HepG2 (cell line): ENCODE results near the gene KDM3B. TPM values are rescaled to one million over a fixed set of nuclear protein-coding genes. Genes with fewer than 3 reads are reported as not detected.

Source experiments
- ATAC-seq: fragments of 200-7000 bp; cut with Tn5 transposase; 3 replicates; pipeline ENCODE4 v1.9.1; 2020; ENCODE audit warnings: mild to moderate bottlenecking, moderate library complexity
- BruUV-seq: library from RNA; stranded (reverse); fragments of 400-500 nt; replicated peaks from 2 replicates; lab custom pipeline; 2021; lab: Mats Ljungman, UMichigan
- CTCF ChIA-PET: fragments of 300-600 bp; formaldehyde crosslinking; extraction: SDS; loops from one replicate; lab custom pipeline; 2021; ENCODE audit warnings: low total read pairs, inconsistent platforms, low intra/inter-chr PET ratio; lab: Yijun Ruan, JAX
- POLR2A ChIA-PET: fragments of 350-600 bp; sonication (Branson Sonifier 250); formaldehyde crosslinking; loops from one replicate; lab custom pipeline; 2020; ENCODE audit warnings: antibody characterized with exemption, inconsistent platforms; lab: Yijun Ruan, JAX
- DNase-seq: peaks from one replicate; pipeline ENCODE4 v3.0.0-alpha.2; 2015; ENCODE audit warnings: low spot score
- FAIRE-seq: peaks from 3 replicates; lab custom pipeline; 2011; peaks lifted over from hg19 to GRCh38; lab: Jason Lieb, UNC
- H2AFZ ChIP-seq: one replicate; pipeline ENCODE4 v1.6.1; 2011; ENCODE audit warnings: low read length, inconsistent platforms
- H3K27ac ChIP-seq: fragments of 300-600 bp; 3 replicates; pipeline ENCODE4 v1.8.0; 2011; ENCODE audit warnings: mixed run types, mild to moderate bottlenecking, mixed read lengths, low read length, inconsistent platforms; ENCODE audit not compliant: insufficient read depth; ENCODE audit errors: extremely low read length
- H3K27me3 ChIP-seq, 2 experiments: fragments of 200-600 bp in 1 of 2; 2 replicates in 1 of 2; 3 replicates in 1 of 2; pipeline versions ENCODE4 v1.6.0 to v1.8.0; 2011; ENCODE audit warnings: low read length in 2 of 2, mild to moderate bottlenecking in 2 of 2, moderate library complexity in 2 of 2, inconsistent platforms in 1 of 2; ENCODE audit not compliant: insufficient read depth in 2 of 2, control insufficient read depth in 1 of 2
- H3K36me3 ChIP-seq, 2 experiments: fragments of 200-600 bp in 1 of 2; replicated peaks in 1 of 2; 2 replicates in 1 of 2; 3 replicates in 1 of 2; pipeline versions ENCODE4 v1.5.1 to v1.8.0; 2011; ENCODE audit warnings: low read length in 2 of 2, inconsistent platforms in 1 of 2; ENCODE audit not compliant: insufficient read depth in 2 of 2, control insufficient read depth in 1 of 2
- H3K4me1 ChIP-seq: 2 replicates; pipeline ENCODE4 v1.5.1; 2012; ENCODE audit warnings: low read length, inconsistent platforms; ENCODE audit not compliant: insufficient read depth
- H3K4me2 ChIP-seq: 2 replicates; pipeline ENCODE4 v1.6.0; 2011; ENCODE audit warnings: low read depth, low read length, inconsistent platforms
- H3K4me3 ChIP-seq, 3 experiments: fragments of 200-600 bp in 1 of 3; sonication (generic), shearing (Covaris generic) in 1 of 3; replicated peaks in 1 of 3; 2 replicates each; pipeline ENCODE4 v1.5.1; 2011 to 2016; ENCODE audit warnings: low read length in 3 of 3, inconsistent platforms in 2 of 3, low read depth in 2 of 3, mild to moderate bottlenecking in 2 of 3, control low read depth in 1 of 3, mixed read lengths in 1 of 3; ENCODE audit not compliant: insufficient read depth in 1 of 3
- H3K79me2 ChIP-seq: one replicate; pipeline ENCODE4 v1.6.1; 2011; ENCODE audit warnings: low read length, inconsistent platforms; ENCODE audit not compliant: insufficient read depth
- H3K9ac ChIP-seq: 2 replicates; pipeline ENCODE4 v1.6.0; 2011; ENCODE audit warnings: mild to moderate bottlenecking, low read depth, low read length, inconsistent platforms; ENCODE audit not compliant: insufficient read depth
- H3K9me3 ChIP-seq: 2 replicates; pipeline ENCODE4 v1.5.1; 2012; ENCODE audit warnings: mild to moderate bottlenecking, low read length
- H4K20me1 ChIP-seq: 2 replicates; pipeline ENCODE4 v1.6.0; 2011; ENCODE audit warnings: inconsistent platforms, mild to moderate bottlenecking, low read length, moderate library complexity; ENCODE audit not compliant: insufficient read depth
- ESRRA ChIP-seq: sonication (generic); formaldehyde crosslinking; IDR thresholded peaks from 2 replicates; pipeline ENCODE4 v1.5.1; 2020; ENCODE audit warnings: mild to moderate bottlenecking, low read depth, missing genetic modification reagents
- FOXO1 ChIP-seq: sonication (generic); formaldehyde crosslinking; IDR thresholded peaks from 2 replicates; pipeline ENCODE4 v1.4.0; 2020; ENCODE audit warnings: missing genetic modification reagents
- GATA4 ChIP-seq: sonication (generic); IDR thresholded peaks from 2 replicates; pipeline ENCODE4 v1.6.1; 2016; ENCODE audit warnings: antibody characterized with exemption, low read depth, borderline replicate concordance
- MBD4 ChIP-seq: IDR thresholded peaks from 2 replicates; pipeline ENCODE4 v1.6.1; 2012; ENCODE audit warnings: low read length, inconsistent platforms, borderline replicate concordance
- MBNL3 ChIP-seq: fragments of 250-450 bp; sonication (Bioruptor Pico); conservative IDR thresholded peaks from 2 replicates; pipeline ENCODE4 v1.8.0; 2022; ENCODE audit warnings: mild to moderate bottlenecking, inconsistent platforms
- MED13 ChIP-seq: sonication (generic); formaldehyde crosslinking; IDR thresholded peaks from 2 replicates; pipeline ENCODE4 v1.5.0; 2020; ENCODE audit warnings: missing genetic modification reagents
- NBN ChIP-seq: fragments of 450-650 bp; conservative IDR thresholded peaks from 2 replicates; pipeline ENCODE4 v1.6.1; 2017
- PCBP2 ChIP-seq: fragments of 200-400 bp; formaldehyde crosslinking; optimal IDR thresholded peaks from 2 replicates; pipeline ENCODE3; 2018; ENCODE audit warnings: low read length, low read depth; ENCODE audit not compliant: poor library complexity, severe bottlenecking
- REL ChIP-seq: sonication (generic); formaldehyde crosslinking; conservative IDR thresholded peaks from 2 replicates; pipeline ENCODE4 v1.8.0; 2022; ENCODE audit warnings: mild to moderate bottlenecking, missing genetic modification reagents, moderate library complexity
- SSRP1 ChIP-seq: IDR thresholded peaks from 2 replicates; pipeline ENCODE4 v1.6.1; 2016; ENCODE audit warnings: control low read depth
- ZBTB2 ChIP-seq: sonication (generic); formaldehyde crosslinking; IDR thresholded peaks from 2 replicates; pipeline ENCODE4 v1.8.0; 2022; ENCODE audit warnings: low read depth, missing genetic modification reagents
- ZBTB8A ChIP-seq: sonication (generic); formaldehyde crosslinking; IDR thresholded peaks from 2 replicates; pipeline ENCODE4 v1.4.0; 2020; ENCODE audit warnings: mild to moderate bottlenecking, low read depth, missing genetic modification reagents, borderline replicate concordance
- ZNF232 ChIP-seq: sonication (generic); formaldehyde crosslinking; IDR thresholded peaks from 2 replicates; pipeline ENCODE4 v1.4.0; 2020; ENCODE audit warnings: missing genetic modification reagents, borderline replicate concordance
- ZNF552 ChIP-seq: sonication (generic); formaldehyde crosslinking; IDR thresholded peaks from 2 replicates; pipeline ENCODE4 v1.9.0; 2022; ENCODE audit warnings: missing genetic modification reagents, mild to moderate bottlenecking, borderline replicate concordance
- ZNF558 ChIP-seq: sonication (generic); formaldehyde crosslinking; IDR thresholded peaks from 2 replicates; pipeline ENCODE4 v1.9.0; 2022; ENCODE audit warnings: mild to moderate bottlenecking, missing genetic modification reagents, borderline replicate concordance
- WGBS: methylation state at CpG from one replicate; pipeline ENCODE4 v1.1.6; 2017; ENCODE audit warnings: low lambda C conversion rate; 5-methylcytosine and 5-hydroxymethylcytosine counted together
- in situ Hi-C: cut with HindIII; loops from 2 replicates; pipeline ENCODE4 v1.10.0; 2017; ENCODE audit warnings: low pct_unique_long_range_greater_than_20kb; ENCODE audit not compliant: extremely low pct_ligation_motif_present
- intact Hi-C: fragments of 100-400 bp; cut with micrococcal nuclease; formaldehyde crosslinking; loops from one replicate; pipeline ENCODE4 v1.10.0; 2022; ENCODE audit not compliant: unreplicated experiment
- polyA plus RNA-seq, 8 experiments: library from polyadenylated mRNA; depleted of rRNA in 3 of 8; stranded (reverse) in 7 of 8; unstranded in 1 of 8; fragments of >200 nt; fragmentation: Illumina TruSeq in 4 of 8; extraction: Trizol in 4 of 8; gene quantifications; 2 replicates each; pipeline versions ENCODE4 v1.2.1 to v1.2.3, GENCODE V29; 2011 to 2016; ENCODE audit warnings: low read depth in 4 of 8, missing spikeins in 1 of 8, mixed read lengths in 1 of 8; ENCODE audit not compliant: insufficient read depth in 1 of 8
- total RNA-seq, 5 experiments: library from RNA; depleted of rRNA; stranded (reverse); fragments of >200 nt; fragmentation: Illumina TruSeq; extraction: Trizol; gene quantifications; 2 replicates each; pipeline ENCODE4 v1.2.3, GENCODE V29; 2016; ENCODE audit warnings: low read depth in 1 of 5

The KDM3B gene
- total and polyA plus RNA-seq, 2 of the 13 experiments (the other 11 are each of a cell fraction or from before 2014, with no cell fraction given), result 19.7 to 34.3 TPM

DNA sequence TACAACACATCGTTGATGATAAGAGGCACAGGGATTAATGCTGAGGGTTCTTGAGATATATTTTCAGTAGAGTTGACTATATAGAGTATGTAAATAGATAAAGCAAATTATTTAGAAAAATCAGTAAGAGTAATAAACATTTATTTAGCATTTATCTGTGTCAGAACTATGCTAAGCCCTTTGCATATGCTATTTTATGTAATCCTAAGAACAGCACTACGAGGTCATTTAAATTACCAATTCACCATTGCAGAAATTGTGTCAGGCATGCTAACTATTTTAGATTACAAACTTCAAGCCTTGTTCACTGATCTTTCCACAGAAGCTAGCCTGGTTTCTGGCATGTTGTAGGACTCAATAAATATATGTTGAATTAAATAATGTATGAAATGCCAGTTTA lies 66.0 kb downstream of the KDM3B start:
- H3K9ac ChIP-seq, result no peak overlapping the region
- no peak for FAIRE-seq
- no peaks in the 10 kb centered on the region for H3K79me2 ChIP-seq
- H3K27me3 ChIP-seq, result no peaks in the 10 kb centered on the region
- DNase-seq, result no peak
- no peaks in the 10 kb centered on the region for H4K20me1 ChIP-seq
- 94% methylated on average over 2 of the region's 2 CpGs for WGBS
- H3K9me3 ChIP-seq, result no peaks in the 10 kb centered on the region
- TF ChIP-seq ZBTB8A (CRISPR knock-in tag), result no peak
- no peak for TF ChIP-seq MBNL3 (CRISPR knock-in tag)
- TF ChIP-seq NBN, result no peak
- TF ChIP-seq ZNF558 (CRISPR knock-in tag), result no peak
- no peak for TF ChIP-seq PCBP2
- TF ChIP-seq GATA4, result no peak
- TF ChIP-seq MED13 (CRISPR knock-in tag), result no peak
- TF ChIP-seq ESRRA (CRISPR knock-in tag), result no peak
- no peak for TF ChIP-seq FOXO1
- TF ChIP-seq ZBTB2 (CRISPR knock-in tag), result no peak
- no peak for TF ChIP-seq ZNF552 (CRISPR knock-in tag)
- no peak for TF ChIP-seq SSRP1 (CRISPR knock-in tag)
- TF ChIP-seq REL (CRISPR knock-in tag), result no peak
- TF ChIP-seq MBD4, result no peak
- TF ChIP-seq ZNF232 (CRISPR knock-in tag), result no peak
- peaks cover 15 to 74% of the 10 kb centered on the region in 2 experiments for H3K36me3 ChIP-seq
- ATAC-seq, result no peak
- in situ Hi-C loops, result loop anchor here (25.0 kb wide), 1 partner anchor 231 kb away; the partner anchor contains the start of genes BRD8 and KIF20A
- no peak overlapping the region for H3K27ac ChIP-seq
- H2AFZ ChIP-seq, result no peak overlapping the region
- POLR2A ChIA-PET, result no interaction called here
- H3K4me3 ChIP-seq, result no peak overlapping the region
- no peaks in the 10 kb centered on the region for H3K4me1 ChIP-seq
- no TSS peak for BruUV-seq
- CTCF ChIA-PET, result no interaction called here
- no peak overlapping the region for H3K4me2 ChIP-seq
- intact Hi-C loops, result no loop called here
